Stimulated activated CD8-positive, alpha-beta memory T cell treated with anti-CD3 and anti-CD28 coated beads, Interleukin-15, amount 100 ng/mL, for 48 hours (primary cell): Measurements from ENCODE around the gene LRRFIP1.

Source experiments
- DNase-seq, 2 donors: peaks; one replicate each; pipeline ENCODE4 v3.0.0-alpha.2; 2020; ENCODE audit warnings: low read depth in 2 of 2

The LRRFIP1 gene

DNA sequence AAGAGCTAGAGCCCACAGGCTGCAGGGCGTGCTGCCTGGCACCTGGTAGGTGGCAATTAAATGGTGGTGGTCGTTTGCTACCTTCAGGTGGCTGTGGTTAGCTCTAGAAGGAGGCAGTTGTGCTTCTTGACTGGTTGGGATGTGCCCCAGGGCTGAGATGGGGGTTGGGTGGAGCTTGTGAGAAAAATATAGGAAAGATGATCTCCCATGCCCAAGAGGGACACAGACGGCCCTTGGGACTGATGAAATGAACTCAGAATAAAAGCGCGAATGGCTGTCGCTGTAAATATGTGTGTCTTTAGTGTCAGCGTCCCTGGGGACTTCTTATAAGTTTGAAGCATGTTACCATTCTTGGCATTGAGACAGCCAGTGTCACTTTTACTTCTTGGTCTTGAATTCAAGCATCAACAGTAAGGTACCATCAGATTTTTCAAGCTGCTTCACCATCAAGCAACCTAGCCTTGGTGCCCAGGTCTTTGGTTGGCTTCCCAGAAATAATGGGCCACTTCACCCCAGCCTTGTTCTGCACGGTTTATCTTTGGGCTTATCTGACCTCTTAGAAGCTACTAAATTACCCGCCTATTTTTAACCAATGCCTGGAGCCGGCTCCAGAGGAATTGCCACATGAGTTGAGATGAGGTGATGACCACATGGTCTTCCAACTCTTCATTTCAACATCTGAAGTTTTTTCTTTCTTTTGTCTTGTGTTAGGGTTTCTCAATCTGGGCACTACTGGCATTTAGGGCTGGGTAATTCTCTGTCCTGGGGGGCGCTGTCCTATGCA lies 11.9 kb downstream of the LRRFIP1 start:
- no peak for DNase-seq

DNA sequence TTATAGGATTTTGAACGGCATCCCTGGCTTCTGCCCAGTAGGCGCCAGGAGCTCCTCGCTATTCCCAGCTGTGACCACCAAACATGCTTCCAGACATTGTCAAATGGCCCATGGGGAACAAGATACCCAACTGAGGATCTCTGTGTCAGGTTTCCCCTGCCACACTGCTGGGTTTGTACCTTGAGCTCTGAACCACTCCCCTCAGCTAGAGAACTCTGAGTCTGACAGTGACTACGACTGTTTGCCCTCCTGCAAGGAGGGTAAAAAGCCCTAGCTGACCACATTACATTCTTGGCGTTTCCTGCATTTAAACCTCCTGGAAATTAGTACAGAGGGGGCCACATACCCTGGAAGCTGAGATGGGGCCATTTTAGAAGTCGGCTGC lies 12.4 kb downstream of the LRRFIP1 start:
- no peak for DNase-seq

DNA sequence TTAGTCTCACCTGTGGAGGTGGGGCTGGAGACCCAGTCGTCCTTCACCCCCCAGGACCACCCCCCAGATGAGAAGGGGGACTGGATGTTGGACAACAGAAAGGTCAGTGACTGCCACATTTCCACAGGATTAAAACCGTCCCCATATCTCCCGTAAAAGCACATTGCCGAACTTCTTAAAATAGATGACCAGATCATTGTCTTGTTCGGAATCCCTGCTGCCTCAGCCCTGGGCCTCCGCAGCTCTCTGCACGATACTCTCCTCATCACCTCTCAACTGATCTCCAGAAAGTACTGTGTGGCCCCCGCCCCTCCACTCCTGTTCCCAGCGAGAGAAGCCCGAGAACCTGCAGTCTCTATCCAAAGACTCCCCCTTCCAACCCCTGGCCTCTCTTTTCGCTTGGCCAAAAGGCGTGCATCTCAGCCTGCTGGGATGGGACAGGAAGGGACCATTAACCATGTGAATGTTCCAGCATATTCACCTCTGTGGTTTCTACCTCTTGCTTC lies 13.2 kb downstream of the LRRFIP1 start:
- no peak for DNase-seq

DNA sequence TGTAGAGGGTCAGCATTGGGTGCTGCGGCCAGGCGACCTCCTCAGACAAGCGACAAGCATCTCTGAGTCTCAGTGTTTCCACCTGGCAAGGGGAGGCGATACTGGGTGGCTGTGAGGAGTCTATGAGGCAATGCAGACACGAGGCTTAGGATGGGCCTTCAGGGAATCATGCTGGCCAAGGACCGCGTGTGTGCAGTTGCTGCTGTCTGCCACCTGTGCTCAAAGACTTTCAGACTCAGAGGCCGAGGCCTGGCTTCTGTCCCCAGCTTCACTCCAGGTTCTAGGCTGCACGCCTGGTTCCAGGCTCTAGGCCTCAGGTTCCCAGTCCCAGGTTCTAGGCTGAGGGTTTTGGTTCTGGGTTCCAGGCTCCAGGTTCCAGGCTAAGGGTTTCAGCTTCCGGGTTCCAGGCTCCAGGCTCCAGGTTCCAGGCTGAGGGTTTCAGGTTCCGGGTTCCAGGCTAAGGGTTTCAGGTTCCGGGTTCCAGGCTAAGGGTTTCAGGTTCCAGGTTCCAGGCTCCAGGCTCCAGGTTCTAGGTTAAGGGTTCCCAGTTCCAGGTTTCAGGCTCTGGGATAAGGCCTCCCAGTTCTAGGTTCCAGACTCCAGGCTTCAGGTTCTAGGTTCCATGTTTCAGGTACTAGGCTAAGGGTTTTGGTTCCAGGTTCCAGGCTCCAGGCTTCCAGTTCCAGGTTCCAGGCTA lies 14.8 kb downstream of the LRRFIP1 start:
- no peak for DNase-seq

DNA sequence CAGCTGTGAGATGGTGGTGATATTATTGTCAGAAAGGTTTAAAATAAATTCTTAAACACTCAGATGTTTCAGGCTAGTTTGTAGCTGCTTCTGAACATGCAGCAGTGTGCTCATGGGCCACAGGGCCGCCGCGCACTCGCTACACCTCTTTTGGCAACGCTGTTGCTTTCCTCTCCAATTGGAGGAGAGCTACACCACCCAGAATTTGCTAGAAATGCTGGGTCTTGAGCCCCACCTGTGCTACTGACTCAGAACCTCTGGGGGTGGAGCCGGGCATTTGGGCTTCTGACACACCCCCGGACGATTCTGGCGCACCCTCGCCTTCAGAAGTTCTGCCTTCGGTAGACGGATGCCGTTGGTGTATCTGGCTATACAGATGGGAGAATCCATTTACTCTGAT lies 15.7 kb downstream of the LRRFIP1 start:
- no peak for DNase-seq

DNA sequence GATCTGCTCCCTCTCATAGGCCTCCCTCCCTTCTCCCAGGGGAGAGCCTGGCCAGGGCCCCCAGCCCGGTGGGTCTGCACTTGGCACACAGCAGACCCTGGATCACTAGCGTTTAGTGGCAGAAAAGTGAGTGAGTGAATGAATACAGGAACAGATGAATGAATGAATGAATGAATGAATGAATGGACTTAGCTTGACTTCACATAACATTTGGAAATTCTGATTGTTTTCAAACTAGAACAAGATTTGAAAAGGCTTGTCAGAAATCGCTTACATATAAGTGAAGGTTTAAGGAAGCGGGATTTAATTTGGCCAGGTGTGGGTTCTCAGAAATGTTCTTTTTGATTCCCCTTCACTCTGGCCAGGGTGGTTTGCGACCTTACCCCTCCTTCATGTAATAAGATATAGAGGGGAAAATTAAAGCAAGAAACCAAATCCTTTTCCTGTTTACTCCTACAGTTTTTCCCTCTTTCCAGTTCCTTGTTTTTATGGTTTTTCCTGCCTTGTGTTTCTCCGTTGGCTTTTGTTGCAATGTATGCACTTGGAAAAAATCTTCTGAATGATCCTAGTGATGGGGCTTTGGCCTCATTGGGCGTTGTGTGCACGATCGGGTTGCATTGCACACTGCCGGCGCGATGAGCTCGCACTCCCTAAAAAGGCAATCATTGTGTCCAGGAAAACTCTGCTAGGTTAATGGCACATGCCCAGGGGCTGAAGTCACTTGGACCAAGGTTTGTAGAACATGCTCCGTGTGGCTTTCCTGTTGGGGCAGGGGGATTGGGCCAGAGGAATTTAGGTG lies 16.4 kb downstream of the LRRFIP1 start:
- no peak for DNase-seq

DNA sequence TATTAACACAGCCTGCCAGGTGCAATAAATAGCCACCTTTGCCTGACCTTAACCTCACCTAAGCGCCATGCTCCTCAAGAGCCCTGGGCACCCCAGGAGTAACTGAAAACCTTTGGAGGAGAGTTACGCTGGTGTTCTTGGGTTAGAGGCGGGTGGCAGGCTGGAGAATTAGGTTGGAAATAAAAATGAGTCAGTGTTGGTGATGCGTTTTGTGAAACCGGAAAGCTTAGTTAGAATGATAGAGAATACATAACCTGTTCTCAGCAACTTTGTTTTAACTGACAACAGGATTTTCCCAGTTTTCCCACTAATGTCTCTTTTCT lies 17.0 kb downstream of the LRRFIP1 start:
- no peak for DNase-seq

DNA sequence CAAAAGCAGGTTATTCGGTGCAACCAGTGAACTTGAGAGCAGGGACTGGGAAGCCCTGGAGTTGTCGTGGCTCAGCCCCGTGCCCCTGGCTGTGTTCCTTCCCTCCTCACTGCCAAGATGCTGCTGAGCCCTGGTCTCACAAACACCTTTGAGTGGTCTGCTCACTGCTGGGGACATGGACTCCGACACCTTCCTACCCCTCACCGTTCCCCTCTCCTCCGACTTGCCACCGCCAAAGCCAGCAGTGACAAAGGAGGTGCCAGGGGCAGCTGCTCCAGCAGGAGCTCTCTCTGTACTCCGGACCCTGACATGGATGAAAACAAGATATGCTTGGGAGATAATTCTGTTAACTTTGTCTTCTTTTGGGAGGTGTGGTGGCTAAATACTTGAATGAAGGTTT lies 17.9 kb downstream of the LRRFIP1 start:
- no peak for DNase-seq

DNA sequence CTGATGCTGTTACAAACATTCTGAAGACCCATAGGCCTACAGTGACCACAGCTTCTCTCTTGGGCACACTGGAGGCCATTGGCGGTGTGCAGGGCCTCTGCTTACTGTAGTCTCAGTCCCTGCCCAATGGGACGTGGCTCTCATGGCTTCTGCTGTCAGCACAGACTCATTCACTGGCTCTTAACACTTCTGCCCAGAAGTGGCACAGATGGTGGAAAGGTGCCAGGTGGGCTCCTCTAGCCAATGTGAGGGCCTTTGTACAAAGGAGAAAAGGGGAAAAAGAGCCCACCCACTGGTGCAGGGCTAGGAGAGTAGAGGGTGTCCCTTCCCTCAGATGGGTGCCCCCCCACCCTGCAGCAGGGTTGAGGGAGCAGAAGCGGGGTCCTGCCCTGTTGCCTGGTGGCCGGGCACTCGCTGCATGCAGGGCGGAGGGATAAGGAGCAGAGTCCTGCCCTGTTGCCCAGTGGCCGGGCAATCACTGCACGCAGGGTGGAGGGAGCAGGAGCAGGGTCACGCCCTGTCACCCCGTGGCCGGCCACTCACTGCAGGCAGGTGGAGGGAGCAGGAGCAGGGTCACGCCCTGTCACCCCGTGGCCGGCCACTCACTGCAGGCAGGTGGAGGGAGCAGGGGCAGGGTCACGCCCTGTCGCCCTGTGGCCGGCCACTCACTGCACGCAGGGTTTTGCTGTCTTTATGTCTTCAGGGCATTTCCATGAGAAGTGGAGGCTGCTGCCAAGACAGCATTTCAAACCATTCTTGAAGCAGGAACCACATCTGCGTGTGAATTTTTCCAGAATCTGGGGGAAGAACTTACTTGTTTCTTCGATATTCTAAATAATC lies 20.0 kb downstream of the LRRFIP1 start:
- no peak for DNase-seq

DNA sequence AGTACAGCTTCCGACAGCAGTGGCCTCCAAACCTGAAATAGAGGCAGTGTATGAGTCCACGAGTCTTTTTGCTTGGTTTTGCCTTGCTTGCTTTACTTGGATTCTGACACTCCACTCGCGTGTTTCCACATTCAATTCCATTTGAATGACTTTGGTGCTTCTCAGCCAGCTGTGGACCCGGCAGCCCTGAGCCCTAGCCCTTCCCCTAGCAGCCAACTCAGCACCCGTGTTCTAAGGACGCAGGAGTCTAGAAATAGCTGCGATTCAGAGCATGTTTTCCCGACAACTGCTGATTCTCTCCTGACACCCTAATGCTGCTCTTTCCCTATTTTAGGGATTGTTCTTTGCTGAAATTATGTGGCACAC lies 20.6 kb downstream of the LRRFIP1 start:
- DNase-seq: no peak

DNA sequence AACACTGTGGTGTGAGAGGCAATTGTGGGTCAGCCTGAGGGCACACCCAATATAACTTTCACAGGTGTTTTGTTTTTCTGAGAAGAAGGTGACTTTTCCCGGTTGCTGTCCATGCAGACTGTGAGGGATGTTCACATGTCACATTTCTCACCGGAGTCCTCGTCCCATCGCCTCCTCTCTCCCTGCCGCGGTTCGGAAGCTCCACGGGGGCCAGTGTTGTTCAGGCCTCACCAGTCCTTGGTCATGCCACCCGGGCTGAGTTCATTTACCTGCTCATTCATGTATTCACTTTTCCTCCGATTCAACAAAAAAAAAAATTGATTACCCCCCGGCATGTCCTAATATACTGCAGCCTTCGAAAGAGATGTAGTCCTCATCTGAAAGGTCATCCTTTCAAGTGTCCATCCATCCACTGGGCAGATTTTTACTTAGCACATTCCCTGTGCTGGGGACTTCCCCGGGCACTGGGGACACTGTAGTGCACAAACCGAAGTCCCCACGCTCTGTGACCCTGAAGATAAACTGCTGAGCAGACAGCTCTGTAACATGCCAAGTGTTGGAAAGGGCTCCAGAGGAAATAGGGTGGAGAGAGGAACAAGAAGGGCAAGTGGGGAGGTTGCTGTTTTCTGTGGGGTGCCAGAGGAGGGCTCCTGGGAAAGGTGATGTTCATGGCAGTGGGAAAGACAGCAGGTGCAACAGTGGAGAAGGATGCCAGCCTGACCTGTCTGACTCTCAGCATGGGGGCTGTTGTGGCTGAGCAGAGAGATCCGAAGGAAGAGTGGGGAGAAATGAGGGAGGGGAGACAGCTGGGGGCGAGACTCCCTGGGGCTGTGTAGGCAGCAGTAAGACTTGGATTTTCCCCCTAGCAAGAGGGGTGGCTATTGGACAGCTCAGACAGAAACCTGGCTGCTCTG lies 22.4 kb downstream of the LRRFIP1 start:
- DNase-seq: no peak

DNA sequence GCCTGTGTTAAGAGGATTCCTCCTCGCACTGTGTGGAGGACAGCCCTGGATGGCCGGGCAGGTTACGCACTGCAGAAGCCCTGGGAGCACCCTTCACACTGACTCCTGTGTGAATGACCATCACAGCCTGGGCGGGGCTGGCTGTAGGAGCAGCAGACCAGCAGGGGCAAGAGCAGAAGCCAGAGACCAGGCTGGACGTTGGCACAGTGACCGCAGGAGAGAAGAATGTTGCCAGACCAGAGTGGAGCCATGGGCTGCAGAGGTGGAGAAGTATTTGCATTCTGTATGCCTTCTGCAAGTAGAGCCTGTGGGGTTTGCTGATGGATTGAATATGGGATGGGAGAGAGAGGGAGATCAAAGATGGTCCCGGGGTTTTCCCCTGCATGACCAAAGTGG lies 23.1 kb downstream of the LRRFIP1 start:
- no peak for DNase-seq

DNA sequence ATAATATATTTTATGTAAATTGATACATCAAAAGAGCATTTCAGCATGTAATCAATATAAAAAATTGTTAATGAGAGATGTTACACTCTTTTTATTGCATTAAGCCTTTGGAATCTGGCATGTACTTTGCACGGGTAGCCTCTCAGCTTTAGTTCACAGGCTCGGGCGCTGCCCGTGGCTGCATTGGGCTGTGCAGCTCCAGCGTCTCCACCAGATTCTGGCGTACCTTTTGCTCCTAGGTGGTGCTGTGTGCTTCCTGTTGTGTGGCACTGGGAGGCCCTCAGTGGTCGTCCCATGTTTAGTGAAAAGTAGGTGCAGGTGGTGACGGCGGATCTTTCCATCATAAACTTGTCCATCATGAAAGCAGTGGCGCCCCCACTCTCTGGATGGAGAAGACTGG lies 24.4 kb downstream of the LRRFIP1 start:
- DNase-seq: no peak

DNA sequence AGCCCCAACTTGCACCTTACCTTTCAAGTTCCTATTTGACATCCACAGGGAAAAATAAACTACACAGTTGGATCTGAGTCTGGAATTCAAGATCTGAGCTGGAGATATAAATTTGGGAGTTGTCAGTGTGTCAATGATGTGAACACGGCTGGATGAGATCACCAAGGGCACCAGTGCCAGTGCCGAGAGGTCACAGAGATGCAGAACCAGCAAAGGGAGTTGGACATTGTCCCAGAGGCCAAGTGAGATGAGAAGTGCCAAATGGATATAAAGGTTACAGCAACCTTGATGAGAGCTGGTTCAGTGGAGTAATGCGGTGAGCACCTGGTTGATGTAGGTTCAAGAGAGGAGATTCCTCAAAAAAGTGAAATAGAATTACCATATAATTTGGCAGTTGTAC lies 24.8 kb downstream of the LRRFIP1 start:
- DNase-seq: no peak

DNA sequence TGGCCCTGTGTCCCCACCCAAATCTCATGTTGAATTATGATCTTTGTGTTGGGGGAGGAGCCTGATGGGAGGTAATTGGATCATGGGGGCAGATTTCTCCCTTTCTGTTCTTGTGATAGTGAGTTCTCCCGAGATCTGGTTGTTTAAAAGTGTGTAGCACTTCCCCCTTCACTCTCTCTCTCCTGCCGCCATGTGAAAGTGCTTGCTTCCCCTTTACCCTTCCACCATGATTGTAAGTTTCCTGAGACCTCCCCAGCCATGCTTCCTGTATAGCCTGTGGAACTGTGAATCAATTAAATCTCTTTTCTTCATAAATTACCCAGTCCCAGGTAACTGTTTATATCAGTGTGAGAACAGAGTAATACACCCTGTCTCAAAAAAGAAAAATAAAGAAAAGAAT lies 25.5 kb downstream of the LRRFIP1 start:
- no peak for DNase-seq

DNA sequence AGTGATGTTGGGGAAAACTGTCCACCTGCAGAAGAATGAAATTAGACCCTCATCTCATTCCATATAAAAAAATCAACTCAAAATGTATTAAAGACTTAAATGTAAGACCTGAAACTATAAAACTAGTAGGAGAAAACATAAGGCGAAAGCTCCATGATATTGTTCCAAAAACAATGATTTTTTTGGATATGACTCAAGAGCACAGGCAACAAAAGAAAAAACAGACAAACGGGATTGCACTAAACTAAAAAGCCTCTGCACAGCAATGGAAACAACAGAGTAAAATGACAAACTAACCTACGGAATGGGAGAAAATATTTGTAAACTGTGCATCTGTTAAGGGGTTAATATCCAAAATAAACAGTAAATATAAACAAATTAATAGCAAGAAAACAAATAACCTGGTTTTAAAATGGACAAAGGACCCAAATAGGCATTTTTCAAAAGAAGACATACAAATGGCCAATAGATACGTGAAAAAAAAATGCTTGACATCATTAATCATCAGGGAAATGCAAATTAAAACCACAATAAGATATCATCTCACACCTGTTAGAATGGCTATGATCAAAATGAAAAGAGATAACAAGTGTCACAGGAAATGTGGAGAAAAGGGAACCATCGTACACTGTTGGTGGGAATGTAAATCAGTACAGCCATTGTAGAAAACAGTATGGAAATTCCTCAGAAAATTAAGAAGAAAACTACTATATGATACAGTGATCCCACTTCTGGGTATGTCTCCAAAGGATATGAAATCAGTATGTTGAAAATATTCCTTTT lies 26.6 kb downstream of the LRRFIP1 start:
- no peak for DNase-seq

DNA sequence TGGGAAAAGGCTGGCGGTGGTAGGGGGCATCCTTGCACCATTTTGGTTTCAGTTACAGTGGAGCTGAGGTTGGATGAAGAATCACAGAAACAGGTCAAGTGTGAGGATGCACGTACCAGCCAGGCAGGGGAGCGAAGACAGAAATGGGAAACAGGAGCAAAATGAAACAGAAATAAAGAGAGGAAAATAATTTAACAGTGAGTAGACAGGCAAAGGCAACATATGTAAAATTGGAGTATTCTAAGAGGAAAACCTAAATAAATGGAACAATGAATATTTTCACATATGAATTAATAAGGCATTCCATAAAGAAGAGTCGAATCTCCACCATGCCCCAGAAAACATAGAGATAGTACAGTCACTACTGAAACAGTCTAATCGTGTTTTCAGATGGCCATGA lies 29.7 kb downstream of the LRRFIP1 start:
- DNase-seq: no peak

DNA sequence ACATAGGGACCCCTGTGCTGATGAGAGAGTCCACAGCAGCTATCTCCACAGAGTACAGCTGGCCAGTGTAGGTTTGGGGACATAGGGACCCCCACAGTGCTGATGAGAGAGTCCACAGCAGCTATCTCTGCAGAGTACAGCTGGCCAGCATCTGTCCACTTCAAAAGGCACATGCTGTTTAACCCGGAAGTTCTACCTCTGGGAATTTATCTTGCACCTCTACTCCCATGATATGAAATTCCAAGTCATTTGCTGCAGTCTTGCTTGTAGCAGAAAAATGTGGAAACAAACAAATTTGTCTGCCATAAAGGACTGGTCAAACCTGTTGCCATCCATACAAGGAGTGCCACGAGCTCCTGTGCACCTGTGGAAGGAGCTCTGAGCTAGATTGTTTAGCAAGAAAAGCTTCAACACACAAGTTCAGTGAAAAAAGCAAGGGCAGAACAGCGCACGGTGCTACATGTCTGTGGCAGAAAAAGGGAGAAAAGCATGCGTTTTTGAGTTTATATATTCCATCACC lies 33.1 kb downstream of the LRRFIP1 start:
- DNase-seq: no peak

DNA sequence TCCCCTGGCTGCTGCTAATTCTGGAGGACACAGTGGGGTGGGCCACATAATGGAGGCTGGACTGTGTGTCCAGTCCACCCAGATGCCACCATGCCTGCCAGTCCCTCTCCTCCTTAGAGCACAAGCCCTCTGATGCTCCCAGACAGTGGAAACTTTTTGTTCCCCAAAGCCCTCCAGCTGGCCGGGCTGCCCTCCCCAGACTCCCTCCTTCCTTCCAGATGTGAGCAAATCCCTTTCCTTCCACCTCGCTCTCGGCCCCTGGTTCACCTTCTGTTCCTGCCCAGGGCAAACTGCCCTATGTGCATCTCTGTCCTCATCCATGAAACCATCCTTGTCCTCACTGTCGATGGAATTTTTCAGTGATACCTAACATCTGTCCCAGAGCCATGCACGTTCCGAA lies 33.9 kb downstream of the LRRFIP1 start:
- no peak for DNase-seq

DNA sequence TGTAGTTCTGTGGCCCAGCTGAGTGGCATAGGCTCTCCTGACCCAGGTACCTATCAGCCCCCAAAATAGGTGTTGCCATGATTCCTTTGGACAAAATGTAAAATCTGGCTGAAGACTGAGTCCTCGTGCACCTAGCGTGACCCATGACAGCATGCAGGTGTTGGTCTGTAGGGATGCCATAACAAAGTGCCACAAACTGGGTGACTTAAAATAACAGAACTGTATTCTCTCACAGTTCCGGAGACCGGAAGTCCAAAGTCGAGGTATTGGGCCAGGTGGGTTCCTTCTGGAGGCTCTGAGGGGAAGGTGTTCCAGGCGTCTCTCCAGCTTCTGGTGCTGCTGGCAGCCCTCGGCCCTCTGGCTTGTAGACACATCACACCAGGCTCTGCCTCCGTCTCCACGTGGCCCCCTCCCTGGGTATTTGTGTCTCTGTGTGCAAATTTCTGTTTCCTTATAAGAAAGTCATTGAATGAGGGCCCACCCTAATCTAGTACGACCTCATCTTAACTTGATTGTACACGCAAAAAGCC lies 34.5 kb downstream of the LRRFIP1 start:
- no peak for DNase-seq
